Tibial artery (tissue), 4 donors: ENCODE measurements around the gene CPSF2.

Source experiments
- DNase-seq, 2 donors: peaks; one replicate each; pipeline ENCODE4 v3.0.0-alpha.2; 2019
- H3K27ac ChIP-seq, 2 donors: fragments of 200-600 bp; sonication (generic) in 1 of 2; 1 replicate in 1 of 2; 2 replicates in 1 of 2; pipeline ENCODE4 v1.5.1; 2018 to 2019; ENCODE audit warnings: mild to moderate bottlenecking in 1 of 2
- H3K27me3 ChIP-seq, 2 donors: fragments of 200-600 bp; sonication (generic) in 1 of 2; one replicate each; pipeline versions ENCODE4 v1.5.1 to v1.6.0; 2016 to 2019
- H3K36me3 ChIP-seq, 3 donors: fragments of 200-600 bp; sonication (generic) in 2 of 3; one replicate each; pipeline ENCODE4 v1.5.1; 2016 to 2019; ENCODE audit warnings: mild to moderate bottlenecking in 2 of 3
- H3K4me1 ChIP-seq, 4 donors: fragments of 200-600 bp; sonication (generic) in 2 of 4; 1 replicate in 3 of 4; 2 replicates in 1 of 4; pipeline ENCODE4 v1.5.1; 2016 to 2019
- H3K4me3 ChIP-seq, 2 donors: fragments of 200-600 bp; sonication (generic) in 1 of 2; 1 replicate in 1 of 2; 2 replicates in 1 of 2; pipeline ENCODE4 v1.5.1; 2018 to 2019; ENCODE audit warnings: mild to moderate bottlenecking in 2 of 2
- H3K9me3 ChIP-seq, 3 donors: fragments of 200-600 bp; sonication (generic) in 1 of 3; one replicate each; pipeline ENCODE4 v1.5.1; 2016 to 2019
- intact Hi-C: fragments of 100-400 bp; cut with DNase I; formaldehyde crosslinking; loops from one replicate; pipeline ENCODE4 v1.15.0; 2023; ENCODE audit warnings: low total_unique reads
- TF ChIP-seq, protein P1 (sequence below), 2 experiments: fragments of 200-600 bp in 1 of 2; fragments of 450-650 bp in 1 of 2; IDR thresholded peaks; one replicate each; pipeline ENCODE4 v1.5.1; 2017 to 2019; ENCODE audit warnings: antibody characterized with exemption in 2 of 2, mild to moderate bottlenecking in 1 of 2, moderate library complexity in 1 of 2

CPSF2 gene

DNA sequence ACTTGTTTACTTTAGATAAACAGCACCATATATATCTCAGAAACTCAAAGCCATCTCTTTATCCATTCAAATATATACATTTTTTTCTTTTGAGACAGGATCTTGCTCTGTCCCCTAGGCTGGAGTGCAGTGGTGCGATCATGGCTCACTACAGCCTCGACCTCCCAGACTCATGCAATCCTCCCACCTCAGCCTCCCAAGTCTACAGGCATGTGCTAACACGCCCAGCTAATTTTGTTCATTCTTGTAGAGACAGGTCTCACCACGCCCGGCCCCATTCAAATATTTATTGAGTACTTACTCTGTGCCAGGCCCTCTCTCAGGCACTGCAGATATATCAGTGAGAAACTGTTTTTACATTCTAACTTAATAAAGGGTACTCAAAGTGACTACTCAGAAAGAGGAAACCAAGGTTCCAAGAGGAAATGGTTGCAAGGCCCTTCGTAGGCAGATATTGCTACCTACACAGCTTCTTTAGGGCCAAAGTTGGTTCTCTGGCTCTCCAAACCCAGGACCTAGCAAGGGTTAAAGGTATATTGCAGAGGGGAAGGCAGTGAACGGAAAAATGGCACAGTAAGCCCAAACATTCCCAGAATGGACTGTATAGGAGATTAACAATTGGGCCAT, 18.3 kb upstream of the CPSF2 start:
- Histone ChIP-seq H3K27ac (no peak overlapping the region), H3K4me1 (peaks cover 0 to 48% (median 28%) of the 10 kb centered on the region in 4 donors), H3K9me3 (no peaks in the 10 kb centered on the region), H3K4me3 (no peak overlapping the region), H3K36me3 (no peaks in the 10 kb centered on the region), H3K27me3 (no peaks in the 10 kb centered on the region)
- intact Hi-C loops = loop anchor here (10.0 kb wide), 1 partner anchor 59 kb away; the partner anchor contains the start of gene TRIP11
- DNase-seq = no peak
- TF ChIP-seq, protein P1, sequence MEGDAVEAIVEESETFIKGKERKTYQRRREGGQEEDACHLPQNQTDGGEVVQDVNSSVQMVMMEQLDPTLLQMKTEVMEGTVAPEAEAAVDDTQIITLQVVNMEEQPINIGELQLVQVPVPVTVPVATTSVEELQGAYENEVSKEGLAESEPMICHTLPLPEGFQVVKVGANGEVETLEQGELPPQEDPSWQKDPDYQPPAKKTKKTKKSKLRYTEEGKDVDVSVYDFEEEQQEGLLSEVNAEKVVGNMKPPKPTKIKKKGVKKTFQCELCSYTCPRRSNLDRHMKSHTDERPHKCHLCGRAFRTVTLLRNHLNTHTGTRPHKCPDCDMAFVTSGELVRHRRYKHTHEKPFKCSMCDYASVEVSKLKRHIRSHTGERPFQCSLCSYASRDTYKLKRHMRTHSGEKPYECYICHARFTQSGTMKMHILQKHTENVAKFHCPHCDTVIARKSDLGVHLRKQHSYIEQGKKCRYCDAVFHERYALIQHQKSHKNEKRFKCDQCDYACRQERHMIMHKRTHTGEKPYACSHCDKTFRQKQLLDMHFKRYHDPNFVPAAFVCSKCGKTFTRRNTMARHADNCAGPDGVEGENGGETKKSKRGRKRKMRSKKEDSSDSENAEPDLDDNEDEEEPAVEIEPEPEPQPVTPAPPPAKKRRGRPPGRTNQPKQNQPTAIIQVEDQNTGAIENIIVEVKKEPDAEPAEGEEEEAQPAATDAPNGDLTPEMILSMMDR (IDR thresholded peaks at IDR 0.05) = no peak

DNA sequence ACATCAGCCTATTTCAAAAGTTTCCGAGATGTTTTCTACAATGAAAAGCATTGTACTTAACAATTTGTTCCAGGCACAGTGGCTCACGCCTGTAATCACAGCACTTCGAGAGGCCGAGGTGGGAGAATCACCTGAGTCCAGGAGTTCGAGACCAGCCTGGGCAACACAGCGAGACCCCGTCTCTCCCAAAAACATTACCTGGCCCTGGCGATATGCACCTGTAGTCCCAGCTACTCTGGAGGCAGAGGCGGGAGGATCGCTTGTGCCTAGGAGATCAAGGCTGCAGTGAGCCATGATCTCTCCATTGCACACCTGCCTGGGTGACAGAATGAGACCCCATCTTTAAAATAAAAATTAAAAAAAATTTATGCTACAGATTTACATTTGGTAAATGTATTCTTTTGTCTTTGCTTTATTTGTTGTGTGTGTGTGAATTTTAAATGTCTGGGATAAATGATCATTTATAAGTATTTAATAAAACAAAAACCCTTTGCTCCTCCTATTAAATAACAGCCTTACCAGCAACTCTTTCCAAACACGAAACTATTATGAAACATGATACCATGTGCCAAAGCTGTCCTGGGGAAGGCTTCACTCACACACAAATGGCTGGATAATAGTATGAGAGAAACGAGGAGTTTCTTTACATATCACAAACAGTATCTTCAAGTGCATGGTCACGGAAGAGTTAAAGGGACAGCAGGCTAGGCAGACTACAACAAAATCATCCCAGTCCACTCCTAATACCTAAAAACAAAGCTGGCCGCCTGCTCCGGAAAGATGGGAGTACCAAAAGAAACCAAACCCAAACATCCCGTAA, 16.5 kb upstream of the CPSF2 start:
- peak overlapping the region; percentile 69 to 97 for H3K4me3 ChIP-seq
- TF ChIP-seq, protein P1 (IDR thresholded peaks at IDR 0.05) = no peak
- H3K36me3 ChIP-seq = no peaks in the 10 kb centered on the region
- DNase-seq = no peak
- no peaks in the 10 kb centered on the region for H3K27me3 ChIP-seq
- peaks cover 0 to 41% (median 28%) of the 10 kb centered on the region in 4 donors for H3K4me1 ChIP-seq
- H3K9me3 ChIP-seq = no peaks in the 10 kb centered on the region
- intact Hi-C loops = loop anchor here (10.0 kb wide), 1 partner anchor 60 kb away; the partner anchor contains the start of gene TRIP11
- H3K27ac ChIP-seq = peak overlapping the region; percentile 94 to 96

DNA sequence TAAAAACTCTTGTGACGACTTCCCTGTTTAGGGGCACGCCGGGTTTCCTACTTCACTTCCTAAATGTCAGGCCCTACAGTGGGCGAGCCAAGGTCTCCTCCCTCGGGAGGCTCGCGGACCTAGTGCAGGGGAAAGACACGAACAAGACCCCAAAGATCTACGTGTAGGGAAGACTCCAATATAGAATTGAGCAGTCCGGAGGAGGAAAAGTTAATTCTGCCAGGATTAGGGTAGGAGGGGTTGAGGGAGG, 16.0 kb upstream of the CPSF2 start:
- peak; percentile 74 to 81 for DNase-seq
- TF ChIP-seq, protein P1 (IDR thresholded peaks at IDR 0.05) = no peak
- Histone ChIP-seq H3K4me3 (peak overlapping the region; percentile 69 to 97), H3K36me3 (no peaks in the 10 kb centered on the region), H3K27me3 (no peaks in the 10 kb centered on the region), H3K4me1 (peaks cover 0 to 36% (median 27%) of the 10 kb centered on the region in 4 donors), H3K9me3 (no peaks in the 10 kb centered on the region), H3K27ac (peak overlapping the region; percentile 94 to 96)
- intact Hi-C loops = loop anchor here (10.0 kb wide), 1 partner anchor 61 kb away; the partner anchor contains the start of gene TRIP11

DNA sequence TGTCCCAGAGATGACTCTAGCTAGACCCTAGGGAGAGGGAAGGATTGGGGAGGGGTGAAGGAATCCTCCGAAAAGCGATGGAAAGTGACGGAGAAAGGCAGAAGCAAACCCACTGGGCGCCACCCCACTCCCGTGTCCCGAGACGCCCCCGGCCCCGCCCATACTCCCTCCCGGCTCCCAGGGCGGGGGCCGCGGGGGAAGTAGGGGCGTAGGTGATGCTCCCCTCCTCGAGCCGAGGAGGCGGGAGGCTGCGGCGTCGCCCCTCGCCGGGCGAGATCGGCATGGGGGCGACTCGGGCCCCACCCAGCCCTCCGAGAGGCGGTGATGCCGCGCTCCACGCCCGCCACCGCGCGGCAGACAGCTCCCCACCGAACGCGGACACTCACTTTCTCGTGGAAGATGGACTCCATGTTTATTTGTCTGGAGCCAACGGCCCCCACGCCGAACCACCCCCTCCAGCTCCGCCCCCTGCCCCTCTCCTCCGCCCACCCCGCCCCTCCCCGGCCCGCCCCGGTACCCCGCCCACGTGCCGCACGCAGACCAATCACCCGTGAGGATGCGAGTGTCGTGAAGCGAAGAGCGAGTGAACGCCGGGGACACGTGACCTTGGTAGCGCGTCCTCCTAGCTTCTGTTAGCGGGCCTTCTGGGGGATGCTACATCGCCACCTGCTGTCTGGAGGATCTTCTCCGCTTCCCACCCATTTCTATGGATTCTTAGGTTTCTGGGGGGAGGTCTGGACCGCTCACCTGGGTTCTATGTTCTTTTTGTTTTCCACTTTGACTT, 15.4 kb upstream of the CPSF2 start, which contains the start of gene ATXN3:
Gene ATXN3, minus strand, starts transcription at position 440 of the 784 bp plus-strand sequence. Its CDS starts 30 bp downstream, at position 410.
- peak within 1 kb of the TSS; percentile 94 to 96 for H3K27ac ChIP-seq
- intact Hi-C loops = loop anchor here (10.0 kb wide), 1 partner anchor 62 kb away; the partner anchor contains the start of gene TRIP11
- DNase-seq = peak; percentile 97 to 98

More for the DNA sequence above, 15.4 kb upstream of the CPSF2 start, which contains the start of gene ATXN3:
- Histone ChIP-seq H3K27me3 (no peaks in the 10 kb centered on the region), H3K36me3 (no peaks in the 10 kb centered on the region), H3K9me3 (no peaks in the 10 kb centered on the region), H3K4me3 (peak within 1 kb of the TSS; percentile 69 to 97), H3K4me1 (peaks cover 0 to 36% (median 27%) of the 10 kb centered on the region in 4 donors)
- TF ChIP-seq, protein P1 (IDR thresholded peaks at IDR 0.05) = peak; percentile 66 to 74
